HG02970 (cell line): ENCODE results near the gene UQCC5.

Source experiments
- ATAC-seq: cut with Tn5 transposase; IDR thresholded peaks from one replicate; pipeline ENCODE4 v1.9.1; 2021; ENCODE audit warnings: mild to moderate bottlenecking, moderate library complexity, moderate number of reproducible peaks; ENCODE audit not compliant: unreplicated experiment, low FRiP score

Gene UQCC5

GRCh38 chr3:52503788-52504424 lies 32.5 kb upstream of the UQCC5 start:
- ATAC-seq, result no peak

- no peak for ATAC-seq
Observed at GRCh38 chr3:52504977-52505376, 31.4 kb upstream of the UQCC5 start.

- ATAC-seq, result no peak
Observed at GRCh38 chr3:52506266-52506966, 30.0 kb upstream of the UQCC5 start.

GRCh38 chr3:52507359-52507758 lies 29.0 kb upstream of the UQCC5 start:
- no peak for ATAC-seq

- ATAC-seq, result no peak
Observed at GRCh38 chr3:52509753-52510328, 26.6 kb upstream of the UQCC5 start.

GRCh38 chr3:52511509-52511908 lies 24.9 kb upstream of the UQCC5 start:
- no peak for ATAC-seq

GRCh38 chr3:52512105-52512504 lies 24.3 kb upstream of the UQCC5 start:
- no peak for ATAC-seq

GRCh38 chr3:52512727-52513126 lies 23.7 kb upstream of the UQCC5 start:
- no peak for ATAC-seq

GRCh38 chr3:52513281-52513680 lies 23.1 kb upstream of the UQCC5 start:
- ATAC-seq, result no peak

- ATAC-seq, result no peak
Observed at GRCh38 chr3:52514576-52514975, 21.8 kb upstream of the UQCC5 start.

GRCh38 chr3:52515192-52515591 lies 21.2 kb upstream of the UQCC5 start:
- no peak for ATAC-seq

- ATAC-seq, result no peak
Observed at GRCh38 chr3:52516509-52517195, 19.8 kb upstream of the UQCC5 start.

- no peak for ATAC-seq
Observed at GRCh38 chr3:52517796-52518722, 18.3 kb upstream of the UQCC5 start.

- no peak for ATAC-seq
Observed at GRCh38 chr3:52518723-52519444, 17.5 kb upstream of the UQCC5 start.

GRCh38 chr3:52519445-52520140 lies 16.8 kb upstream of the UQCC5 start:
- ATAC-seq, result no peak

- ATAC-seq, result no peak
Observed at GRCh38 chr3:52520141-52520667, 16.2 kb upstream of the UQCC5 start.

GRCh38 chr3:52520716-52521487 lies 15.5 kb upstream of the UQCC5 start:
- no peak for ATAC-seq

- ATAC-seq, result no peak
Observed at GRCh38 chr3:52521488-52521824, 14.9 kb upstream of the UQCC5 start.
